GM19468 (cell line): ENCODE results near the gene PDE11A.

Source experiments
- ATAC-seq: cut with Tn5 transposase; IDR thresholded peaks from one replicate; pipeline ENCODE4 v1.9.1; 2021; ENCODE audit warnings: mild to moderate bottlenecking, moderate library complexity, moderate number of reproducible peaks; ENCODE audit not compliant: unreplicated experiment; ENCODE audit errors: extremely low read depth

Gene PDE11A

DNA sequence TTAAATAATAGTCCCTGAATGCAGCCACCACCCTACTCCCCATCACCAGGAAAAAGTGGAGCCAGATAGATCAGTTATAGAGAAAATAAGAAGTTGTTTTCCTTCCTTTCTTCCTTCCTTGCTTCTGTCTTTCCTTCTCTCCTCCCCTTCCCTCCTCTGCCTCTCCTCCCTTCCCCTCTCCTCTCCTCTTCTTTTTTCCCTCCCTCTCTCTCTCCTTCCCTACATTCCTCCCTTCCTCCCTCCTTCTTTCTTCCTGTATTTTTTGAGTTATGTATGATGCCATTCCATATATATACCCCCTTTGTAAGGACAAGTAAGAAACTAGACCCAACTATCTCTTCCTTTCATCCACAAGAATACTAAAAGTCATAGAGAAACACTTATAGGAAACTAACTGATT is 414.3 kb downstream of the PDE11A start:
- no peak for ATAC-seq

DNA sequence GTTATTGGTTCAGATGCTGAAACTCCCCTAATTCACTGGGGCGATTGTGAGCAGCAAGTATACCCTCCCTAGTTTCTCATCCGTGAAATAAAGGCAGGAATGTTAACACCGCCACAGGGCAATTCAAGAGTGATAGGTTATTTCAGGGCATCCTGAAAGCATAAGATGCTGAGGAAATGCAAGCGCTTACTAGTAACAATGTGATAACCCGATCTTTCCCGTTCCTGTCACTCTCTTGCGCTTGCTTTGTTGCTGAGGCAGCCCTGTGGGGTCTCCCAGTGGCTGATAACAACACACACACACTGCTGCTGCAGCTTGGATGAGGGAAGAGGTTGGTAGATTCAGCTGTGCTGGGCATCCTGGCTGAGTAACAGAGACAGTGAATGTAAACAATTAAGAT is 420.7 kb downstream of the PDE11A start:
- ATAC-seq, result no peak

- no peak for ATAC-seq
Observed at GRCh38 chr2:177649568-177650518, 422.7 kb downstream of the PDE11A start.

GRCh38 chr2:177646791-177647190 is 425.8 kb downstream of the PDE11A start:
- no peak for ATAC-seq

GRCh38 chr2:177646241-177646640 is 426.3 kb downstream of the PDE11A start:
- ATAC-seq, result no peak

- no peak for ATAC-seq
Observed at GRCh38 chr2:177641331-177641730, 431.2 kb downstream of the PDE11A start.

GRCh38 chr2:177640423-177640822 is 432.2 kb downstream of the PDE11A start:
- ATAC-seq, result no peak

GRCh38 chr2:177639262-177639914 is 433.2 kb downstream of the PDE11A start:
- ATAC-seq, result no peak

DNA sequence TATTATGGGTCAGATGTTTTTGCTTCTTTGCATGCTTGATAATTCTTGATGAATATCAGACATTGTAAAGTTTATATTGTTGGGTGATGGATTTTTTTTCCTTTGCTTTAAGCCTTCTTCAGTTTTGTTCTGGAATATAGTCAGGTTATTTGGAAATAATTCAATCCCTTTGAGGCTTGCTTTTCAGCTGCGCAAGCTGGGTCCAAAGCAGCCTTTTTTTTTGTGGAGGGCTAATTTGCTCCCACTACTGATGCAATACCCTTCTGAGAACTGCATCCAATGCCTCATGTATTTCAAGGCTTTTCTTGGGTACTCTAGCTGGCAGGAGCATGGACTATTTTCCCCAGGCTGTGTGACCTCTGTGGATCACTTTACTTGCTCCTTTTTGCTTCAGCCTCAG is 434.1 kb downstream of the PDE11A start:
- ATAC-seq, result no peak

- ATAC-seq, result no peak
Observed at GRCh38 chr2:177636672-177637071, 435.9 kb downstream of the PDE11A start.

DNA sequence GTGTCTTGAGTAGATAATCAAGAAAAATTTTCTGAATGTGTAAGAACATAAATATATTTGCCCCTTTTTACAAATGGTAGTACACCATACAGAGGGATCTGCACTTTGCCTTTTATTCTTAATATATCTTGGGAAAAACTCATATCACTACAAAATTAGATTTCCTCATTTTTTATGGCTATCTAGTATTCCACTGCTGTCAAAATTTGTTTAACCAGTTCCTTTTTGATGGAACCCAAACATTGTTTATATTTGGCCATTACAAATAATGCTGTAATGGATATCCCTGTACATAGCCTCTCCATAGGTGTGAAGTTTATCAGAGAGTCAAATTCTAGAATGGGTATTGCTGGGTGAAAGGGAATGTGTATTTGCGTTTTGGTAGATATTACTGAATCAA is 436.9 kb downstream of the PDE11A start:
- no peak for ATAC-seq

- no peak for ATAC-seq
Observed at GRCh38 chr2:177633910-177634294, 438.7 kb downstream of the PDE11A start.

DNA sequence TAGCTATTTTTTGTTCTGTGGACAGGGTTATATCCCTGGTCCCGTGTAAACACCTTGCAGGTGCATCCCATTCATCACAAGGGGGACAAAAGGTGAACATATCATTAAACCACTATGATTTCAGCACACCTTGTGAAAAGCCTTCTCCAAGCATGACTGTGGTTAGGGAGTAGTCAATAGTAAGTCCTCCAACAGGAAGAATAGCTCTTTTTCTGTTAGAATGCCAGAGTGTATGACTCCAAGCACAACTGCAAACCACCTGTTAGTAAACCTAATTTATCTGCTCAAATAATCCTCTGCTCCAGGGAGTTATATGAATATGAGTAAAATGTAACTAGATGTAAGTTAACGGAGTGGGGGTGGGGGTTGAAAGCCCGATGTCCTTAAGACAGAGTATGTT is 439.5 kb downstream of the PDE11A start:
- ATAC-seq, result no peak

- no peak for ATAC-seq
Observed at GRCh38 chr2:177631680-177632079, 440.9 kb downstream of the PDE11A start.

GRCh38 chr2:177629357-177630024 is 443.1 kb downstream of the PDE11A start:
- no peak for ATAC-seq

DNA sequence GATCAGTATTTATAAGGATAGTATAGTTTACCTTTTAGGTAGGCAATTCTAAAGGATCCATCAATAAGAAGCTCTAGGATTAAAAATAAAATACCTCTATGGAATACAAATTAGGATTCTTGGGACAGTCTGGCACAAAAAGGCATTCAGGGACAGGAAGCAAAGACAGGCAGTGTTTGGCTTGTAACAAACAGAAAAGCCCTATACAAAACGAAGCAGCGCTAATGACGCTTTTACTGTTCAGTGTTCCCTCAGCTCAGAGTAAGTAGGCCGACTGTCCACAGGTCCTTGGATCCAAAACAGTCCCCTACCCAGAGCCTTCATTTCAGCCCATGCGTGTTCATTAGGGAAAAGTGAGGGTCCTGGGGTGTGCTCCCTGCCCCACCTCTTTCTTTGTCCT is 443.7 kb downstream of the PDE11A start:
- no peak for ATAC-seq

DNA sequence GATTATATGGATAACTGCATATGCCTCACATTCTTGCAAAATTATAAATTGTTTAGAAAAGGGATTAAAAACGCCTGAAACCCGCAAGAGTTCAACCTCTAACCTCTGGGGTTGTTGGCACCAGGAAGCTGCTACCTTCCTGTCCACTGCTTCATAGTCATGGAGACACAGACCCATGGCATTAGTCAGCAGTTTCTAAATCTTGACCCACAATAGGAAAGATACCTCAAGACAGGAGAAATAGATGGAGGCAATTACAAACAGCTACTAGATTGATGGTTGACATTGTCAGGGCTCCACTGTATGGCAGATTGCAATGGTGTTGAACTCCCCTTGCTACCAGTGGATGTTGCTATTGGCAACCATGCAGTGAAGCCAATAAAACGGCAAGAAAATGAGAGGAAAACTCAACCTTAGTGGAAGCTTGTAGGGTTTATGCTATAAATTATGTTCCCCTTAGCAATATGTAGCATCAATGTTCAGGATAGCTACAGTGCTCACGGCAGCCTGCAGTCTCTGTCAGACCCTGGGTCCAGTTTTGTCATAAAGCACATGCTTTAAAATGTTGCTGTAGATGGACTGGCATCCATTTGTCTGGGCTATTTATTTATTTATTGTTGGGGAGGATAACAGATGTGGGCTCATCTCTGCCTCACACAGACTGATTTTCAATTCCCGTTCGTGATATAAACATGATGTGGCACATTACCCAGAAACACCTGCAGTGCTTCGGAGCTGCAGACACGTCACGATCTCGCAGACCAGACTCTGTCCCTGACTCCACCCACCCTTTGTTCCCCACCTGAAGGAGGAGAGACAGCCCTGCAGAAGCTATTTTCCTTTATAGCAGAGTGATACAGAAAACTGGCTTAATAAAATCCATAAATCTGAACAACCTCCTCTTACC is 446.6 kb downstream of the PDE11A start:
- ATAC-seq, result no peak

GRCh38 chr2:177622521-177622920 is 450.1 kb downstream of the PDE11A start:
- no peak for ATAC-seq

GRCh38 chr2:177619986-177620385 is 452.6 kb downstream of the PDE11A start:
- ATAC-seq, result no peak

DNA sequence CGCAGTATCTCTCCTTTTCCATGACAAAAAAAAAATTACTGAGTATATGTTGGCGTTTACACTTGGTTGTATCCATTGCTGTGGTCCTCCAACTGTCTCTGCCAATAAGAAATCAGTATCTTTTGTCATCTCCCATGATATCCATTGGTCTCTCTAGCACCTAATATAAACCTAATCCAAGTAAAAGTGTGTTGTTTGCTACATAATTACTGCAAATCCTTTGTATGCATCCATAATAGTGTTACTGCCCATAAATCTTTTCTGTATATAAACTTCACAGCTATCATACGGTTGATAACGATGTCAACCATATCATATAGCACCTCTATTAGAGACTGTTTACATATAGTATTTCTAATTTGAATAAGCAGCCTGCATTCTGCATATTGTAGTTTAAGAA is 453.1 kb downstream of the PDE11A start:
- ATAC-seq, result no peak
